A549 (cell line): ENCODE data around the gene GNG7. TPM values are rescaled to one million over a fixed set of nuclear protein-coding genes. Genes with fewer than 3 reads are reported as not detected.
A peak's percentile ranks its signal among the peaks of the same experiment; 100 is the strongest.

Experiments used
- ATAC-seq, 2 experiments: fragments of 200-7000 bp in 1 of 2; fragments of >200 bp in 1 of 2; cut with Nextera tagmentation in 1 of 2; cut with Tn5 transposase in 1 of 2; 3 replicates each; pipeline versions ENCODE4 v1.8.0 to v1.9.1; 2018 to 2020; ENCODE audit warnings: mild to moderate bottlenecking in 1 of 2, moderate library complexity in 1 of 2
- CTCF ChIA-PET: fragments of 300-600 bp; sonication (Branson Sonifier 250); formaldehyde crosslinking; extraction: SDS; loops from one replicate; lab custom pipeline; 2021; ENCODE audit warnings: antibody characterized with exemption, inconsistent platforms; lab: Yijun Ruan, JAX
- POLR2A ChIA-PET: fragments of 350-600 bp; formaldehyde crosslinking; extraction: SDS; loops from one replicate; lab custom pipeline; 2021; ENCODE audit warnings: antibody characterized with exemption, inconsistent platforms; lab: Yijun Ruan, JAX
- DNase-seq, 2 experiments: peaks; one replicate each; pipeline versions ENCODE4 v3.0.0 to v3.0.0-alpha.2; 2011 to 2016; ENCODE audit warnings: low read depth in 1 of 2, low spot score in 1 of 2
- FAIRE-seq: peaks from 2 replicates; lab custom pipeline; 2011; peaks lifted over from hg19 to GRCh38; lab: Jason Lieb, UNC
- H3K27ac ChIP-seq, 2 experiments: fragments of >200 bp; sonication (Bioruptor Twin); formaldehyde crosslinking; 3 replicates each; pipeline ENCODE4 v1.5.1; 2016 to 2017
- H3K4me1 ChIP-seq: fragments of >200 bp; sonication (Bioruptor Twin); formaldehyde crosslinking; 3 replicates; pipeline ENCODE4 v1.6.1; 2016
- H3K4me2 ChIP-seq: fragments of >200 bp; sonication (Bioruptor Twin); formaldehyde crosslinking; 3 replicates; pipeline ENCODE4 v1.6.1; 2016
- H3K4me3 ChIP-seq: fragments of >200 bp; sonication (Bioruptor Twin); formaldehyde crosslinking; 3 replicates; pipeline ENCODE4 v1.5.1; 2016
- H3K9me3 ChIP-seq: fragments of >200 bp; sonication (Bioruptor Twin); formaldehyde crosslinking; 3 replicates; pipeline ENCODE4 v1.6.1; 2016
- BHLHE40 ChIP-seq: IDR thresholded peaks from 2 replicates; pipeline ENCODE4 v1.6.1; 2012; ENCODE audit warnings: low read depth, low read length, inconsistent platforms
- CBX2 ChIP-seq: fragments of 200-600 bp; sonication (generic); IDR thresholded peaks from 2 replicates; pipeline ENCODE4 v1.6.1; 2016; ENCODE audit warnings: low read depth, mild to moderate bottlenecking, borderline replicate concordance
- CBX8 ChIP-seq: fragments of 200-600 bp; sonication (generic); IDR thresholded peaks from 2 replicates; pipeline ENCODE4 v1.6.1; 2016
- CEBPB ChIP-seq, 2 experiments: fragments of >200 bp in 1 of 2; sonication (Bioruptor Twin) in 1 of 2; formaldehyde crosslinking in 1 of 2; IDR thresholded peaks; 2 replicates each; pipeline ENCODE4 v1.6.1; 2012 to 2016
- CHD2 ChIP-seq: fragments of 150-350 bp; IDR thresholded peaks from 2 replicates; pipeline ENCODE4 v1.6.1; 2014; ENCODE audit warnings: low read length; ENCODE audit not compliant: partially characterized antibody
- CHD4 ChIP-seq: fragments of 200-600 bp; sonication (generic); IDR thresholded peaks from 2 replicates; pipeline ENCODE4 v1.6.1; 2016; ENCODE audit warnings: antibody characterized with exemption, mild to moderate bottlenecking, borderline replicate concordance
- FOSB ChIP-seq: fragments of 250-450 bp; sonication (Bioruptor Pico); IDR thresholded peaks from 2 replicates; pipeline ENCODE4 v1.5.0; 2020; ENCODE audit warnings: mild to moderate bottlenecking, moderate library complexity
- FOXS1 ChIP-seq: fragments of 250-450 bp; sonication (Bioruptor Pico); IDR thresholded peaks from 2 replicates; pipeline ENCODE4 v1.5.0; 2020; ENCODE audit warnings: mild to moderate bottlenecking, moderate library complexity
- HDAC2 ChIP-seq: fragments of 200-600 bp; sonication (generic); IDR thresholded peaks from 2 replicates; pipeline ENCODE4 v1.6.1; 2016
- HEYL ChIP-seq: fragments of 250-450 bp; sonication (Bioruptor Pico); IDR thresholded peaks from 2 replicates; pipeline ENCODE4 v1.8.0; 2021; ENCODE audit warnings: mild to moderate bottlenecking, moderate library complexity
- HOXB5 ChIP-seq: fragments of 250-450 bp; sonication (Bioruptor Pico); IDR thresholded peaks from 2 replicates; pipeline ENCODE4 v1.5.0; 2020; ENCODE audit warnings: mild to moderate bottlenecking, moderate library complexity
- JUN ChIP-seq, 2 experiments: fragments of >200 bp; sonication (Bioruptor Twin); formaldehyde crosslinking; IDR thresholded peaks; 2 replicates in 1 of 2; 3 replicates in 1 of 2; pipeline ENCODE4 v1.6.1; 2016 to 2017
- KDM1A ChIP-seq: fragments of 200-600 bp; sonication (generic); IDR thresholded peaks from 2 replicates; pipeline ENCODE4 v1.6.1; 2016; ENCODE audit warnings: low read depth, mild to moderate bottlenecking
- KDM5A ChIP-seq: fragments of 200-600 bp; sonication (generic); IDR thresholded peaks from 2 replicates; pipeline ENCODE4 v1.6.1; 2016; ENCODE audit warnings: antibody characterized with exemption, mild to moderate bottlenecking
- MAFK ChIP-seq: fragments of 450-650 bp; IDR thresholded peaks from 2 replicates; pipeline ENCODE4 v1.6.1; 2014; ENCODE audit not compliant: partially characterized antibody
- MYC ChIP-seq: IDR thresholded peaks from 2 replicates; pipeline ENCODE4 v1.6.1; 2012; ENCODE audit warnings: mild to moderate bottlenecking, inconsistent platforms, low read length, improper control_type of control experiment, borderline replicate concordance
- NR3C1 ChIP-seq: fragments of >200 bp; sonication (Bioruptor Twin); formaldehyde crosslinking; IDR thresholded peaks from 3 replicates; pipeline ENCODE4 v1.6.1; 2017
- RFX5 ChIP-seq: fragments of 450-650 bp; IDR thresholded peaks from 2 replicates; pipeline ENCODE4 v1.7.1; 2014; ENCODE audit warnings: antibody characterized with exemption, mild to moderate bottlenecking, moderate library complexity
- TFCP2L1 ChIP-seq: fragments of 250-450 bp; sonication (Bioruptor Pico); IDR thresholded peaks from 2 replicates; pipeline ENCODE4 v1.5.0; 2021; ENCODE audit warnings: mild to moderate bottlenecking
- ZC3H11A ChIP-seq: fragments of 450-650 bp; IDR thresholded peaks from 2 replicates; pipeline ENCODE4 v1.6.1; 2014; ENCODE audit warnings: antibody characterized with exemption, mild to moderate bottlenecking
- ZFP36 ChIP-seq: fragments of 450-650 bp; IDR thresholded peaks from 2 replicates; pipeline ENCODE4 v1.6.1; 2014; ENCODE audit warnings: borderline replicate concordance; ENCODE audit not compliant: partially characterized antibody
- ZNF302 ChIP-seq: fragments of 250-450 bp; sonication (Bioruptor Pico); IDR thresholded peaks from 2 replicates; pipeline ENCODE4 v1.9.0; 2021; ENCODE audit warnings: inconsistent platforms, mild to moderate bottlenecking, moderate library complexity
- WGBS: methylation state at CpG from one replicate; pipeline ENCODE4 v1.1.6; 2017; ENCODE audit errors: missing lambda C conversion rate; 5-methylcytosine and 5-hydroxymethylcytosine counted together
- polyA plus RNA-seq, 4 experiments: library from polyadenylated mRNA; depleted of rRNA in 3 of 4; stranded (reverse); fragments of >200 nt; fragmentation: RNase III in 1 of 4; extraction: RNeasy Plus Mini Kit Qiagen cat#74134 plus additional on column Dnase treatment in 1 of 4; gene quantifications; 2 replicates in 3 of 4; 3 replicates in 1 of 4; pipeline ENCODE4 v1.2.3, GENCODE V29; 2011 to 2017
- TF ChIP-seq, protein P1 (sequence below): IDR thresholded peaks from 2 replicates; pipeline ENCODE4 v1.6.1; 2012; ENCODE audit warnings: low read depth, borderline replicate concordance
- TF ChIP-seq, protein P2 (sequence below): fragments of >200 bp; sonication (Bioruptor Twin); formaldehyde crosslinking; IDR thresholded peaks from 3 replicates; pipeline ENCODE4 v1.6.1; 2016
- TF ChIP-seq, protein P3 (sequence below): IDR thresholded peaks from 2 replicates; pipeline ENCODE4 v1.6.1; 2012

Gene GNG7
- polyA plus RNA-seq, 2 of the 4 experiments (the other 2 are of a cell fraction): 0.06 to 0.08 TPM

DNA sequence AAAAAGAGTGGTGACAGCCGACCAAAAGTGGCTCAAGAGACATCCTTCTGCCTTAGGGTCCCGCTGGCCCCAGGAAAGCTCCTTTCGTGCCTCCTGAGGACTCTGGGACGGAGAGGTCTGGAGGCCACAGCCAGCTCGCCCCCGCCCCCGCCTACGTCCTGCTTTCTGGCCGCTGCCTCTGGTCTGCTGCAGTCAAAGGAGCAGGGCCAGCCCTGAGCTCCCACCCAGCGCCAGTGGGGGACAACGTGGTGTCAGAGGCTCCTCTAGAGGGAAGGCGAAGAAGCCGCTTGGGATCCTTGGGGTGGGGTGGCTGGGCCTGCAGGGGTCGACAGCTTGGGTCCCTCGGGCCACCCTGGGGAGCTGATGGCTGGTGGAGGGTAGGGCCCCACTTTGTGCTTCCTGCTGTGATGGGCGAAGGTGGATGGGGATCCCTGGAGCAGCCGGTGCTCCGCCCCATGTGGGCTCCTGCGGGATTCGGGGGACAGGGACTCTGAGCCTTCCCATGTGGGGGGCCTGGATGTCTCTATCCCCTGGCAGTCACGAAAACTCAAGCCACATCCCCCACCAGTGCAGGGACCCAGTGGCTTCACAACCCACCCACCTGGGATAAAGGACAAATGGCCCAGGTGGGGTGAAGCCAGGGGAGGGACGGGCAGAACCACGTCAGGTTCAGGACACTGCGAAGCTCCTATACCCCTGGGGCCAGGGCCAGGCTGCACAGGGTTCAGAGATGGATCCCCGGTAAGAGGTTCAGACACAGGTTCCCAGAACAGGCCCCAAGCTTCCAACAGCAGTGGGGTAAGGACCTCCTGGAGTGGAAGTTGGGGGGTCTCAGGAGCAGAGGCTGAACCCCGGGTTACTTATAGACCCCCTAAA is 27.7 kb upstream of the GNG7 start:
- Histone ChIP-seq H3K4me2 (no peak overlapping the region), H3K9me3 (no peaks in the 10 kb centered on the region), H3K4me3 (no peak overlapping the region), H3K4me1 (no peaks in the 10 kb centered on the region), H3K27ac (no peak overlapping the region)
- DNase-seq (no peak), ATAC-seq (no peak), FAIRE-seq (no peak)
- TF ChIP-seq FOXS1 (no peak), FOSB (CRISPR knock-in tag) (no peak), HOXB5 (no peak), BHLHE40 (no peak), ZC3H11A (no peak), NR3C1 (no peak), KDM1A (no peak), CHD2 (no peak), ZFP36 (no peak)
- TF ChIP-seq, protein P1, sequence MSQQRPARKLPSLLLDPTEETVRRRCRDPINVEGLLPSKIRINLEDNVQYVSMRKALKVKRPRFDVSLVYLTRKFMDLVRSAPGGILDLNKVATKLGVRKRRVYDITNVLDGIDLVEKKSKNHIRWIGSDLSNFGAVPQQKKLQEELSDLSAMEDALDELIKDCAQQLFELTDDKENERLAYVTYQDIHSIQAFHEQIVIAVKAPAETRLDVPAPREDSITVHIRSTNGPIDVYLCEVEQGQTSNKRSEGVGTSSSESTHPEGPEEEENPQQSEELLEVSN: no peak
- TF ChIP-seq, protein P2, sequence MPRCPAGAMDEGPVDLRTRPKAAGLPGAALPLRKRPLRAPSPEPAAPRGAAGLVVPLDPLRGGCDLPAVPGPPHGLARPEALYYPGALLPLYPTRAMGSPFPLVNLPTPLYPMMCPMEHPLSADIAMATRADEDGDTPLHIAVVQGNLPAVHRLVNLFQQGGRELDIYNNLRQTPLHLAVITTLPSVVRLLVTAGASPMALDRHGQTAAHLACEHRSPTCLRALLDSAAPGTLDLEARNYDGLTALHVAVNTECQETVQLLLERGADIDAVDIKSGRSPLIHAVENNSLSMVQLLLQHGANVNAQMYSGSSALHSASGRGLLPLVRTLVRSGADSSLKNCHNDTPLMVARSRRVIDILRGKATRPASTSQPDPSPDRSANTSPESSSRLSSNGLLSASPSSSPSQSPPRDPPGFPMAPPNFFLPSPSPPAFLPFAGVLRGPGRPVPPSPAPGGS: no peak
- ChIA-PET POLR2A (no interaction called here), CTCF (no interaction called here)
- 89% methylated on average over 17 of the region's 26 CpGs for WGBS

DNA sequence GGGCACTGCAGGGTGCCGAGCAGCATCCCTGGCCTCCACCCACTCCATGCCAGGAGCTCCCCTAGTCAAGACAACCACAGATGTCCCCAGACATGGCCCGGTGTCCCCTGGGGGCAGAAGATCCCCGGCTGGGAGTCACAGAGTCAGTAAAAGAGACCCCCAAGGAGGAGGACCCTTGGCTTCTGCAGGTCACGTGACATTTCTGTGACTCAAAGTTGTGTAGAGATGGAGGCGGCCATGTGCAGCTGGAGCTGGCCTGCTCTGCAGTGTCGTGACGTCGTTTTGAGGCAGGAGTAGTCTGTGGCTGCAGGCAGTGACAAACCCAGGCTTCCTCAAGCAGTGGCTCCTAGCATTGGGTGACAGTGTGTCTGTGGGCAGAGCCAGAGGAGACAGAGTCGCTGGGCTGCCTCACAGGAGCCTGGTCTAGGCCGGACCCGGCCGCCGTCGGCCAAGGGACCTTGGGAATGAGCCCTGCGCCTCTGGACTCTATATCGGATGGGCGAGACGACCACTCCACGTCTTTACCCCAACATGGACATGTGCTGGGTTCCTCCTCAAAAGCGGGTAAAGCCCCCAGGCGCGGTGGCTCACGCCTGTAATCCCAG is 26.4 kb upstream of the GNG7 start:
- CTCF ChIA-PET: no interaction called here
- POLR2A ChIA-PET: interaction anchor here (0.6 kb wide), 1 partner anchor 721 kb away, joined by 4 read pairs; no protein-coding TSS in a partner anchor
- FAIRE-seq (no peak), ATAC-seq (no peak), DNase-seq (no peak)
- TF ChIP-seq TFCP2L1 (CRISPR knock-in tag): no peak
- TF ChIP-seq KDM5A: no peak
- TF ChIP-seq HOXB5: no peak
- TF ChIP-seq HEYL (CRISPR knock-in tag): no peak
- no peak for TF ChIP-seq CEBPB (IDR thresholded peaks at IDR 0.05)
- Histone ChIP-seq H3K9me3 (no peaks in the 10 kb centered on the region), H3K4me1 (no peaks in the 10 kb centered on the region), H3K4me2 (no peak overlapping the region), H3K4me3 (no peak overlapping the region), H3K27ac (no peak overlapping the region)
- WGBS: 80% methylated on average over 6 of the region's 23 CpGs

DNA sequence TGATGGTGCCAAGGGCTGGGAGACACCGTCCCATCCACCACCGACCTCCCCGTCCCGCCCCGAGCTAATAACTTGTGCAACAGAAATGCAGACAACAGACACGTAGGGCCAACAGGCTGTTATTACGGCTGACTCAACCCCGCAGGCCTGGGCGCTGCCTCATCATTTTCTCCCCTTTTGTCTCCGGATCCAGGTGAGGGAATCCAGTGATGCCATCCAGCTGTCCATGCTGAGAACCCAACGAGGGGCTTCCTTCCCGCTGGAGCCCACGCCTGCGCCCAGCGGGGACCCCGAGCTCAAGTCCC is 25.1 kb upstream of the GNG7 start:
- POLR2A ChIA-PET: no interaction called here
- Histone ChIP-seq H3K9me3 (no peaks in the 10 kb centered on the region), H3K27ac (no peak overlapping the region), H3K4me3 (no peak overlapping the region), H3K4me1 (peaks cover 11% of the 10 kb centered on the region), H3K4me2 (no peak overlapping the region)
- FAIRE-seq (no peak), ATAC-seq (no peak; a peak in 1 of 6 replicates), DNase-seq (no peak)
- 54% methylated on average over 13 of the region's 16 CpGs for WGBS
- TF ChIP-seq MAFK (peak; percentile 13), CBX8 (no peak)
- CTCF ChIA-PET: no interaction called here

DNA sequence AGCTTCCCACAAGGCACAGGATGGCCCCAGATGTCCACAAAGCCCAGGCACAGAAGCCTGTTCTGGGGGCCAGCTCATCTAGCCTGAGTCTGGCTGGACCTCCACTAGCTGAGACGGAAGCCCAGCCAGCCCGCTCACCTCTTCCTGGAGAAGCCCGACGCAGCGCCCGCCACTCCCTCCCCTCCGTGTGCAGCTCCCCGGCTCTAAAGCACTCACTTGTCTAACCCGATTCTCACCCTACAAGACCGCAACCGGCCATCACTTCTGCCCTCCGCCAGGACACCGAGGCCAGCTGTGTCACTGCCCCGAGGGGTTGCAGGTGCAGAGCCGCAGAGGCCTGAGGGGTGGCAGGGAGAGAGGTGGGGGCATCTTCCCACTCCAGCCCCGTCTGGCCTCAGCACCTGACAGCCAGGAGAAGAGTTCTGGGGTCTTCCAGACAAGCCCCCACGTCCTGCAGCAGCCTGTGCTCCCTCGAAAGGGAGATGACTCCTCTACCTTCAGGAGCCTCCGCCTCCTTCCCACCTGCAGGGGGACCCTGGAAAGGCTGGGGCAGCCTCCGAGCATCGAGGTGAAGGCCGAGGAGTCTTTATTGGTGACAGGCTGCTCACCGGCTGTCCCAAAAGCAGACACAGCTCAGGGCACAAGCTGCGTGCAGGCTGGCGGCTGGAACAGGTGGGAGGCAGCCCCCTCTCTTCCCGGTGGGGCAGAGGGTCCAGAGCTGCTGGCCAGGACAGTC is 24.6 kb upstream of the GNG7 start:
- TF ChIP-seq CHD4 (no peak), HDAC2 (no peak), MYC (no peak), ZNF302 (no peak), FOXS1 (no peak), MAFK (no peak), JUN (IDR thresholded peaks at IDR 0.05) (no peak), CBX2 (no peak), HEYL (CRISPR knock-in tag) (no peak), RFX5 (no peak)
- TF ChIP-seq, protein P3, sequence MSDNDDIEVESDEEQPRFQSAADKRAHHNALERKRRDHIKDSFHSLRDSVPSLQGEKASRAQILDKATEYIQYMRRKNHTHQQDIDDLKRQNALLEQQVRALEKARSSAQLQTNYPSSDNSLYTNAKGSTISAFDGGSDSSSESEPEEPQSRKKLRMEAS: no peak
- Histone ChIP-seq H3K4me3 (no peak overlapping the region), H3K27ac (no peak overlapping the region), H3K4me1 (peaks cover 12% of the 10 kb centered on the region), H3K4me2 (no peak overlapping the region), H3K9me3 (no peaks in the 10 kb centered on the region)
- FAIRE-seq: no peak
- WGBS: 72% methylated on average over 13 of the region's 26 CpGs
- CTCF ChIA-PET: interaction anchor here (0.6 to 1.7 kb wide), 2 partner anchors 79 to 708 kb away, joined by 3 to 5 read pairs; no protein-coding TSS in a partner anchor
- DNase-seq: no peak
- no peak for ATAC-seq
- POLR2A ChIA-PET: no interaction called here
